IPS DF 4.7 (cell line): ENCODE results near the gene MAGEF1.

Experiments
- DNase-seq: peaks from one replicate; pipeline ENCODE4 v3.0.0-alpha.2; 2013; ENCODE audit warnings: low spot score; ENCODE audit errors: extremely low read depth

MAGEF1 gene

DNA sequence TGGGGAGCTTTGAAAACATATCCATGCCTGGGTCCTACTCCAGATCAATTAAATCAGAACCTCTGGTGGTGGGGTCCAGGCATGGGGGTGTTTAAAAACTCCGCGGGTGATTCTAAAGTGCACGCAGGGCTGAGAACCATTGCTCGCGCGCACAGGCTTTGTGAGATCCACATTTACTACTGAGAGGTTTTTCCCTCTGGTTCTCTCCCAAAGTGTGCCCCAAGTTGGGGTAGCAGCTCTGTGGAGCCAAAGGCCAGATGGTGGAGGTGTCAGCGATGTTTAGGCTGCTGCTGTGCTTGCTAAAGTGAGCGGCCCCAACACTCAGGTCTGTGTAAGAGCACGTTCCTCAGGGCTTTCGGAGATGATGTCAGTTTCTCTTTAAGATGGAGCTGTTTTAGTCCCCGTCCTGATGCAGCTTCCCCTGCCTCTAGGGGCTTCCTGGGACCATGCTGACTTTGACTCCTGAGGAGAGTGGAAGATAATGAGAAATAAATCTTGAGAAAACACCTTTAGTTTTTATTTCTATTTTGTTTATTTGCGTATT lies 13.4 kb upstream of the MAGEF1 start:
- DNase-seq = no peak

DNA sequence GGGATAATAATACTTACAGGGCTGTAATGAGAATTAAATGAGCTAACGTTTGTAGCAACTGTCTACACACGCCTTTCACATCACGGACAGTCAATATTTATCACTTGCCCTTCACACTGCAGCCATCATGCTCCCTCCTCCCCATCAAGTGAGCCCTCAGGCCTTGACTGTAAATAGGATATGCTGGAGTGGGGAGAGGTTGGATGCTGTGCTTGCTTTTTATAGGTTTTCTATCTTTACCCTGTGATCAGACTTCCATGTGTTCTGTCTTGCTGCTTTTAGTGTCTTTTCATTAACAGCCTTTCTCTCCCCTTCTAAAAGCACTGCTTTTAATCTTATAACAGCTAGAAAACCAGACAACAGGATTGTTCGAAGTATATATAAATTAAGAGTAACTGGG lies 12.8 kb upstream of the MAGEF1 start:
- DNase-seq = no peak

DNA sequence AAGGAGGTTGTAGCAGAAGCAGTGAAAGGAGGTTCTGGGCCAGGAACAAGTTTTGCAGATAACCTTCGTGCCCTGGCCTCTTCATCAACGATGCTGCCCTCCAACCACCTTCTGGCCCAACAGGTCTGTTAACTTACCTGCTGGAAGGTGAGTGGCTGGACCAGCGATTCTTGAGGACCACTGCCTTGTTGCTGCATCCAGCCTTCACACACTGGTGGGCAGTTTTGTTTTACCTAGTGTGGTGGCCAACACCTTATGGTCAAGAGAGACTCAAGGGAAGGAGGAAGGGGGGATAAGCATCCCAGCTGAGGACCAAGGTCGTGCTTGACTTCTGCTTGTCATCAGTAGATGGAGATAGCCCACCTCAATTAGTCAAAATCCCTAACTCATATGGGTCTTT lies 7.8 kb upstream of the MAGEF1 start:
- DNase-seq = no peak

DNA sequence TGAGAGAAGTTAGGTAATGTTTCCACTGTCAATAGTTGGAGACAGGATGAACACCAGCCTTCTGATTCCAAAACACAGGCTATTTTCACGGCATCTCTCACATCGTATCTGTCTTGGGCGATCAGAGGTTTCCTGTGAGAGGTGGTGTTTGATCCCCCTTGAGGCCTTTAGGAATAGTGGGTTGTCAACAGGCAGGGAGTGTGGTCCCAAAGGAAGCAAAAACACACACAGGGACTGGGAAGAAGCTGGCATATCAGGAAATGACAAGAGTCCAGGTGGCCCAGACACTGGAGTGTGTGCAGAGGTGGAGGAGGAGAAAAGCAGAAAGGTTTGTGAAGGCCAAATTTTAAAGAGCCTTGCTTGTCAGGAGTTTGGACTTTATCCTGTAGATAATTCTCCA lies 6.6 kb upstream of the MAGEF1 start:
- DNase-seq = no peak

DNA sequence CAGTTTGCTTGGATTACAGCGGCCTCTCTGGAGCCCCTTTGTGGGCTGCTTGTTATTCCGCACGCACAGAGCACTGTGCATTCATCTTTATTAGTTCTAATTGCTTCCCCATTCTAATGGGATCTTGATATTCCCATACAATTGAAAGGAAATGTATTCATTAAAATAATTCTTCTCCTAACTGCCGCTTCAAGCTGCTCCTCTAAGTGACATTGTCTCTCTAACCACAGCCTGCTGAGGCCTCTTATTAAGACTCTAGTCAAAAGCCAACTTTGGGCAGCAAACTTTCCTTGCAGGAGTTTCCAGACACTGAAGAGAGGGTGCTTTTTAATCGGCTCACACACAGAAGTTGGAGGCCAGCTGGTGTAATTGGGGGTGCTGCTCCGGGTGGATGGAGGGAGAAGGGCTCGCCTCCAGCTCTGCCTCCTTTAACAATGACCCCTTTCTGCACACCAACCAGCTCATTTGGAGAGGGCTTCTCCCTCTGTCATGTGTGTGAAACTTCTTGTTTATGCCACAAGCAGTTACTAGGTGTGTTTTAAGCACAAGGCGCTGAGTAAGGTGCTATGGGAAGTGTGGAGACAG lies 5.6 kb upstream of the MAGEF1 start:
- no peak for DNase-seq

DNA sequence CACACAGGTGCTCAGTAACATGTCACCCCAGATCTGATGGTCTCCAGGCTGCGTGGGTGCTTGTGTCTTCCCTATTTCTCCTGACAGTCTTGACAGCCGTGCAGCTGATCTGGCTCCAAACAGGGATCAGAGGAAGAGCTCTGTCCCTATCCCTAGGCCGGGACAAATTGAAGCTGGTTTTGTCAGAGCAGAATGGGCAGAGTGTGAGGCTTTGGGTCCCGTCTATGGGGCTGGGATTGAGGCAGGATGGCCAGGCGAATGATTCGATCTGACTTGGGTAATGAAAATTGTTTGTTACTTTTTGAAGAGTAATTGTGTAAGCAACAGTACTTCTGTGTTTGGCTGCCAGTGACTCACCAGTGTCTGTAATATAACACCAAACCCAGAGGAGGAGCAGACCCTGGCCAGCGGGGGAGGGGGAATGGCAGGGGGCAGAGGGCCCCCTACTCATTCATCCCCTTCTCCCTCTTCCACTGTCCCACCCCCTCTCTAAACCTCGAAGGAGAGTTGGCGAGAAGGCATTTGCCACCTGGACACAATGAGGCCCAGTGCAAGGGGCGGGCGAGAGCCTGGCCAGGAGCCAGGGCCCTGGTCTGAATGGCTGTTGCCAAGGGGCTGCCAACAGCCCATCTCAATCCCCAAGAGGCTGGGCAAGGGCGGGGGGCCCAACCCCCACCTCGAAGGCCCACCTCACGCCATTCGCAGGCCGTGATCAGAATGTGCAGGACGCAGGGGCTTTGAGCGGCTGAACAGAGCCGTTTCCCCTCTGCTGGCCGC lies 4.9 kb upstream of the MAGEF1 start:
- no peak for DNase-seq

DNA sequence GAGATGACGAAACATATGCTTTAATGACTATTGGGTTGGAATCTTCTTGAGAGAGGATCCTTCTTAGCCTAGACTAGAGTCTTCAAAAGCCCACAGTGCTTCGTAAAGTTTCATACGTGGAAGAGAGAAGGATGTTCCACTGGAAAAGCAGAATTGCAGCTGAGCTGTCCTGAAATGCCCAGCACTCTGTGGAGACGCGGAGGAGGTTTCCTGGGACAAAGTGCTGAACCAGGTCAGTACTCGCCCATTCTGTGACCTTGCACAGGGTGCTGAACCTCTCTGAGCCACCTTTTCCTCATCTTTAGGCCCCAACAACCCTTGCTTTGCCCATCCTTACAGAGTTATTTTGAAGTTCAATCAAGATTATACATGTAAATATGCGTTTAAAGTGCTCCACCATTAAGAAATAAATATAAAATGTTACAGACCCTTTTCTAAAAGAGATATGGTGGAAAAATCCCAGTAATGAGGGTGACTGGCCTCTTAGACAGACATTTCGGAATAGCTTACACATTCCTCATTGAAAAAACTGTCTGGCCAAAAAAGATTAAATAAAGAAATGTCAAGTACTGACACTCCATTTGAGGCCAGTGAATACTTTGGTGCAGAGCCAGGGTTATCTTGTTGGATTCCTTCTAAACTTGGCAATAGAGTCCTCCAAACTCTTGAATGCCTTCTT lies 4.2 kb upstream of the MAGEF1 start:
- DNase-seq = no peak

DNA sequence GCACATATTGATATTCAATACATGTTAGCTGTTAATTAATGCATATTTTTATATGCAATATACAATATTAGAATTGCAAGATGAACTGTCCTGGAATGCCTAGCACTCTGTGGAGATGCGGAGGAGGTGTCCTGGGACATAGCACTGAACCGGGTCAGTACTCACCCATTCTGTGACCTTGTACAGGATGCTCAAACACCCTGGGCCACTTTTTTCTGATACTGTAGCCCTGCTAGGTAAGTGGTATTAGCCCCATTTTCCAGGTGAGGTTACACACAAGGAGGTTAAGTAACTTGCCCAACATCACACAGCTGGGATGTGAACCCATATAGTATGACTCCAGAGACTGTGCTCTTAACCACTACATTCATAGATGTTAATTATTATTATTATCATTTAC lies 1.7 kb upstream of the MAGEF1 start:
- DNase-seq = no peak

DNA sequence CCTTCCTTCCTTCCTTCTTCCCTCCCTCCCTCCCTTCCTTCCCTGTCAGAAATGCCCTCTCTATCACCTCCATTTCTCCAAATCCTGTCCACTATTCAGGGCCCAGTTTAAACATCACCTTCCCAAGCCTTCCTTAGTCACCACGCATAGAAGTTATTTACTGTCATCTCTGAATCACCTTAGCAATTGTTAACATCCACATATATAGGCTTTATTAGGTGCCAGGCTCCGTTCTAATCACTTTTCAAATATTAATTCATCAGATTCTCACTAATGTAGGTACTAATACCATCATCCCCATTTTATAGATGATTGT lies 1.1 kb upstream of the MAGEF1 start:
- no peak for DNase-seq

DNA sequence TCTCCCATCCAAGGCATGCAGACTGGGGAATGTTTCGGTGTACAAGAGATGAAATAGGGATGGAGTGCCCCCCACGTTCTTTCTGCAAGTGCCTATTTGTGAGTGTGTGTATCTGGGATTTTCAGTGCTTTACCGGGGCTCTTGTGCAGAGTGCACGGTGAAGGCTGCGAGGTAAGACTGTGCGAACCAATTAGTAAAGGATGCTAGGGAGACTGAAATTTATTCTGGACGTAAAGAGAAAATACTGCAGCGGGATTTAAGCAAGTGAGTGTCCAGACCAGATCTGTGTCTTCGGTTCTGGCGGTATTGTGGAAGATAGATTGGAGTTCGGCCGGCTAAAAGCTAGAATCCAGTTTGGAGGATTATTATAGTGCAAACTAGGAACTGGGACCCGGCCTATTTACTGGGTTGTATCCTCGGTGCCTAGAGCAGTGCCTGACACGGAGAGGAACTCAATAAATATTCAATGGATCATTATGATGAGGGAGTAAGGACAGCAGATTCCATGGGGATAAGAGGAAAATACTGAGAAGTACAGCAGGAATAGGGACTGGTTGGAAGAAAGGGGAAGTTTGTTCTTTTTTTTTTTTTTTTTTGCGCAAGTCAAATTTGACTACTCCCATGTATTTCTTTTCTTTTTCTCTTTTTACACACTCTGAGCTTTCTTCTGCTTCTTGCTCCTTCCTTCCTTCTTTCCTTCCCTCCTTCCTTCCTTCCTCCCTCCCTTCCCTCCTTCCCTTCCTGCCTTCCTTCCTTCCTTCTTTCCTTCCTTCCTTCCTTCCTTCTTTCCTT lies 580 bp upstream of the MAGEF1 start:
- no peak for DNase-seq

DNA sequence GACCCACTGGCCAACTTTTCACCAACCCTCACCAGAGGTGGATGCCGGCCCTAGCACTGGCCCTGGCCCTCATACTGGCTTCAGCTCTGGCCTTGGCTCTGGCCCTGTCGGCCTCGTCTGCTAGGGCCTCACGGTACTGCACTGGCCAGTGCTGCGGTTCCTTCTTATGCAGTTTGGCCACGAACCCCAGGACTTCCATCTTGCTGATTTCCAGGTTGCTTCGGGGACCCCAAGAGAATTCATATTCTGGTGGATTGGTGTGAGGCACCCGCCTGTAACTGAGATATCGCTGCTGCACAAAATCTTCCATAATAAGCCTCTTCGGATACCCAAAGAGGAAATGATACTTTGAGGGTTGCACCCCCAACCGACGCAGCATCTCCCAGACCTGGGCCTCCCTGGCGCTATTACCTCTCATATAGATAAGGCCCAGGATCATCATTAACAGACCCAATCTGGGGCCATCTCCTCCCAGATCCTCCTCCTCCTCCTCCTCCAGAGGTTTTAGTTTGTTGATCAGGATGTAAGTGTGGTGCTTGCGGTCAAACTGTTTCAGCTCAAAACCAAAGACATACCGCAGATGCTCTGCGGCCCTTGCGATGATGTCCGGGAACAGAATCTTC lies 883 bp downstream of the MAGEF1 start:
- no peak for DNase-seq

DNA sequence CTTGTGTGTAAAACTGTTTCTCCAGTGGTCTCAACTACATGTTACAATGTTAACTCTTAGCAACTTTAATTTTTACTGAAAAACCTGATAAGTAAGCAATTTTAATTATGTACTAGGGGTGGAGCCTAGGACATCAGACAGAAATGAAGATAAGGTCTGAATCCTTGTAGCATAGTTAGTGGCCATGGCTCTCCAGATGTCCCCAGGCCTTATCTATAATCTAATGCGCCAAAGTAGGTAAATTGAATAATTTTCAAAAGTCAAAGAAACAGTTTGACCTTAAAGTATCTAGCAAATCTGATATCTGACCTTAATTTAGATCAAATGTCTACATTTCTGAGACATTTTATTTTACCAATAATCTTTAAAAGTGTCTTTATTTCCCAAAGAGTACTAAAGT lies 8.2 kb downstream of the MAGEF1 start:
- no peak for DNase-seq

DNA sequence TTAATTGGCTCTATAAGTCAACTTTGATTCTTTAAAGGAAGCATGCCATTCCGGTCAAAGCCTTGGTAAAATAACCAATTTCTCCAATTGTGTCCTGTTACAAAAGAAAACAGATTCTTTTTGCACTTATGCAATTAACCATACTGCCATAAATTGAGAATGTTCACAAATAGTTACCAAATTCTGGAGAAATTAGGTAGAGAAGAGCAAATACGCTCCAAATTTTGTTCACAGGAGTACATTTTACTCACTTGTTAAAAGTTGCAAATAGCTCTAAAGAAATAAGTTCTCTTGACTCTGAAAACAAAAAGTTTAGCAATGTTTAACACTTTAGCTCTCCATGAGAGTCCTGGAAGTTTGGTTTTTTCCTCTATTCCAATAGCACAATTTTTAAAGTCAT lies 11.1 kb downstream of the MAGEF1 start:
- DNase-seq = no peak

DNA sequence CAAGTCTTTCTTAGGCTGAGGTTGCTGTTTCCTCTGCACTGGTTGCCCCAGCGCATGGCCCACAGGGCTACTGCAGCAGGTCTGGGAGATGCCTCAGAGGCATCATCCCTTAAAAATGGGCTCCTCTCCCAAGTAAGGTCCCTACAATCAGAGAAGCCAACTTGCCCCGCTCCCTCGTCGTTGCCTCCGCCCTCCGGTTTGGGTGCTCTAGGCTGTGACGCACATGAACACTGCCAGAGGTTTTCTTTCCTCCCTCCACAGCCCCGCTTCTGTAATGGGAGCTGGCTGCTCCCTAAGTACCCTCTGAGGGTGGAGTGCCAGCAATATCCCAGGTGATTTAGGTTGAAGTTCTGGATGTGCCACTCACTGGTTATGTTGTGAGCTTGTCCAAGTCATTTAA lies 14.0 kb downstream of the MAGEF1 start:
- no peak for DNase-seq

DNA sequence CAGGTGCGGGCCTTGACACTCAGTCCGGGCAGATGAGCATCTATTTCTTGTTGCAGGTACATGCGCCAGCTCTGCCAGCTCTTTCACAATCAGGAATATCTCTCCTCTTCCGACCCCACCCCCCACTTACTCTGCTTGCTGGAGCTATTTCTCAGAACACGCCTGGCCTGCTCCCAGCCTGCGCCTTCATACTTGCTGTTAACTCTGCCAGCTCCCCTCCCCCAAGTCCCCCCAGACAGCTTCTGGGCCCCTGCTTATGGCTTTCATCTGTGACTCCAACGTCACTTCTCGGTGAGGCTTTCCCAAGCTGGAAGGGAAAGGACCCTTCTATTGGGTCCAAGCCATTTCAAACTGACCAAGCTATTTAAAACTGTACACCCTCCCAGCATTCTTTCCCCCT lies 15.2 kb downstream of the MAGEF1 start:
- DNase-seq = no peak

DNA sequence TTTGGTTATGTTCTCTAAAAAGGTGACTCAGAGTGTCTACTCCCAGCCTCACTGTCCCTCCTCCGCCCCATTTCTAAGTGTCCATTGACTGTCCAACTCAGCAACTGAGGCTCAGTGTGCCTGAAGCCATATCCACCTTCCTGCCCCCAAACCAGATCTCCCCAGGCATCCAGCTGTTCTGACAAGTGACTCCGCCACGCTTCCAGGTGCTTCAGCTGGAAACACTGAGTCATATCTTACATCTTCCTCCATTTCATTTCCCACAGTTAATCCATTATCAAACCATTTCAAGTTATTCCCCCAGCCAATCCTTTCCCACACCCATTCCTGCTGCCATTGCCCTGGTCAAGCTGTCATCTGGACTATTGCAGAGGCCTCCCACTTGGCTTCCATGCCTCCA lies 17.1 kb downstream of the MAGEF1 start:
- no peak for DNase-seq

DNA sequence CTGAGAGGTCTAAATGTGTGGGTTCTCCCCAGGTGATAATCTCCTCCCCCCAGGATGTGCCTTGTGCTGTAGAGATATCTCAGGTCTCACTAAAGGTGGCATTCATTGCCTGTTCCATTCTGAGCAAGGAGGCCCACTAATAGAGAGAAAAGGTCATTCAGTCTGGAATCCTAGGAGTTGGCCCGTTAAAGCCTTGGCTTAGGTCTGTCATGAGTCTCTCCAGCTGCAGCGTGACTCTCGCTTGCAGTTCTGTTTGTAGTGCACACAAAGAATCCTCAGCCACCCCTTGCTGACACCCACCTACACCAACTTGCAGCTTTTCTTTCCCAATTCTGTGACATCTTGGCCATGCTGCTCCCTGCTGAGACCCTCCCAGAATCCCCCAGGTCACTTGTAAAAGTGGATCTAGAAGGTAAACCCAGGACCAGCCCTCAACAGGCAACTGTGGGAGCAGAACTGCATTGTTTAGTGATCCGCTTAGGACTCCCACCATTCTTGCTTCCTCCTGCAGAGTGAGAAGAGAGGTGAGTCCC lies 17.7 kb downstream of the MAGEF1 start:
- no peak for DNase-seq

DNA sequence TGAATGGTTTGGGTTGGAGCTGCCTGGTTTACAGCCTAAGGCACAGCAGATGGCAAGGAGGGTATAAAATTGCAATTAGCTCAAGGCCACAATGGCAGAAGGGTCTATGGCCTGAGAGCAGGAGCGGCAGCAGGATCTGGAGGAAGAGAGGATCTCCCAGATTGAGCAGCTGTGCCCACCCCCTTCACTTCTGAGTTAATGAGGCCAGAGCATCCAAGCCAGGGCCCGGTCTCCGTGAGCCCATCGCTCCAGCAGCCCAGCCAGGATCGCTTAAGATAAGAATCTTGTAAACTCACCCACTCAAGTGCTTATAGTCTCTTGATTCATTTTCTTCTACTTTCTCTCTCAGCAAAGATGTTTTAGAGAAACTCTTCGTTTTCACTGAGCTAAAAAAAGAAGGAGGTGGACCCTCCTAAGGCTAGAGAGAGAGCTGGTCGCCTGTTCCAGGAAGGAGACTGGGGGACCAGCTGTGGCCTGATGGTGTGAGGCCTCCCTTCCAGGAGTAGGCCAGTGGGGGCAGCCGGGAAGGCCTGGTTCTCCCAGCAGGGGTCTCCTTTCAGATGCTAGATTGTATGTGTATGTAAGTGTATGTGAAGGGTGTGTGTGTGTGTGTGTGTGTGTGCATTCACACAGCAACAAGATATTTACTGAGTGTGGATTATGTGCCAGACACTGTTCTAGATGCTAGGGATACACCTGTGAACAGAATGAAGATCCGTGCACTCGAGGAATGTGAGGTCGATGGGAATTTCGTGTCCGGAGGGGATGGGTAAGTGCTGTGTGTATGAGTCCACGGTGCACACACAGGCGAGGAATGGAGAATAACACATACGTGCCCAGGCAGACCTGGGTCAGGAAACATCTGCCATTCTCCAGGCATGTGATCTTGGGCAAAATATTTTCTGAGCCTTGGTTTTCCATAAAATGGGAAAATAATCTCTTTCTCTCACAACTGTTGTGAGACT lies 18.6 kb downstream of the MAGEF1 start:
- DNase-seq = no peak

DNA sequence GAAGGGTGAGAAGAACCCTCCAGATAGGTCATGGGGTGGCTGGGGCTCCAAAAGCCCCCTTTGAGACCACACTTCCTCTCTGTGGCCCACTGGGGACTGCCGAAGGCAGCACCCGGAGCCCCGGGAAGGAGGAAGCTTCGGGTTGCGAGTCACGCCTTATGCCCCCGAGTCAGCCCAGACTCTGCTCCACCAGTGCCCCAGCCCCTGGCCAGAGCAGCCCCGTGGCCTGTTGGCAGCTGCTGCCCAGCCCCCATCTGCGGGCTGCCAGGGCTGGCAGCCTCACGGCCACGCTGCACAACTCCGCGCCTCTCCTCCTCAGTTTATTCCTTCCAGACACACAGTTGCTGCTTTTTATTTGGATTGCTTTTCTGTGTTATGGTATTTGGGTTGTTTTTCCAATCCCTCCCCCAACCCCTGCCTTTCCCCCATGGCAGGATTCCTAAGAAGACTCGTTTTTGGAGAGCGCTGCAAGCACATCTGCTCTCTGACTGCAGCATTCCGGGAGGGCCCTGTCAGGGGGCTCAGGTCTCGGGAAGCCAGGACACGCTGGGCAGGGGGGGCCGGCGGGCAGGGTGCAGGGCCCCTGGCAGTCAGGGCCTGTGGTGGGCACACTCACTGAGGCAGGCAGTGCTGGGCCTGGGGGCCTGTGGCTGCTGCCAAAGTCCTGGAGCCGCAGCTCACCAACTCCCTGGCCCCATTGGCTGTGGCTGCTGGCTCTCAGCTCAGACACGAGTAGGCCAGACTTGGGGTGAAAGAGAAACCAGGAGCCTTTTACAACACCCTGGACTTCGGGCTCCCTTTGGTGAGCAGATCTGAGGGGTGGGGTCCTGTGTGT lies 20.2 kb downstream of the MAGEF1 start:
- DNase-seq = no peak
